ENCODE measurements around the gene UROS.

UROS gene

DNA sequence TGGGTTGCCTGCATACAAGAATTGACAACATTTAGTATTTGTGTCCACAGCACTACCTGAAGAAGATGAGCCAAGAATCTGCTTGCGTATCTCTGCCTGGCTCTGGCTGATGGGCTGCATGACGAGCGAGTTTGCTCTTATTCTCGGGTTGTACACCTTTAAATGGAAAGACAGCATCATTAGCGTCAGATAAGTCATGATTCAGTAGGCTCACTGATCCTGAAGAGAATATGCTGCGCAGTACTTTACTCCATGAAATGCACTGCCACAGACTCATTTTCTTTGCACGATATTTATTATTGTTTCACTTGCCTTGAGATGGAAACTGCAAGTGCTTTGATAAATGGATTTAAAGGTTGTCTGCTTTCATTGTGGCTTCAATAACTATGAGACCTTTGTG is 29.4 kb upstream of the UROS start:
- TF ChIP-seq USF1 (IDR thresholded peaks at IDR 0.05) (no peak), RAD21 (IDR thresholded peaks at IDR 0.05; ENCODE audit: low read depth) (no peak), ZBTB7A (IDR thresholded peaks at IDR 0.05; ENCODE audit: low read depth) (no peak), YY1 (IDR thresholded peaks at IDR 0.05; ENCODE audit: low read depth) (no peak), TAF1 (IDR thresholded peaks at IDR 0.05; ENCODE audit: low read depth) (no peak), EP300 (IDR thresholded peaks at IDR 0.05; ENCODE audit: borderline replicate concordance) (no peak), EGR1 (IDR thresholded peaks at IDR 0.05) (no peak), TEAD4 (IDR thresholded peaks at IDR 0.05) (no peak), CREB1 (IDR thresholded peaks at IDR 0.05; ENCODE audit: low read depth) (no peak), REST (IDR thresholded peaks at IDR 0.05; ENCODE audit: low read depth) (no peak), NFIC (IDR thresholded peaks at IDR 0.05) (no peak), TCF12 (IDR thresholded peaks at IDR 0.05; ENCODE audit: low read depth) (no peak), FOXM1 (IDR thresholded peaks at IDR 0.05; ENCODE audit: borderline replicate concordance, low read depth) (no peak), CEBPB (IDR thresholded peaks at IDR 0.05) (no peak)
- TF ChIP-seq, protein P1, sequence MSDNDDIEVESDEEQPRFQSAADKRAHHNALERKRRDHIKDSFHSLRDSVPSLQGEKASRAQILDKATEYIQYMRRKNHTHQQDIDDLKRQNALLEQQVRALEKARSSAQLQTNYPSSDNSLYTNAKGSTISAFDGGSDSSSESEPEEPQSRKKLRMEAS (IDR thresholded peaks at IDR 0.05), result no peak

- TF ChIP-seq TCF12 (IDR thresholded peaks at IDR 0.05; ENCODE audit: low read depth) (no peak), CREB1 (IDR thresholded peaks at IDR 0.05; ENCODE audit: low read depth) (no peak), ZBTB7A (IDR thresholded peaks at IDR 0.05; ENCODE audit: low read depth) (no peak), RAD21 (IDR thresholded peaks at IDR 0.05; ENCODE audit: low read depth) (no peak), CEBPB (IDR thresholded peaks at IDR 0.05) (no peak), TAF1 (IDR thresholded peaks at IDR 0.05; ENCODE audit: low read depth) (no peak), NFIC (IDR thresholded peaks at IDR 0.05) (no peak)
These were observed 28.0 kb upstream of the UROS start for GRCh38 chr10:125850766-125851731.

- no peak for TF ChIP-seq CEBPB (IDR thresholded peaks at IDR 0.05)
- no peak for TF ChIP-seq FOXM1 (IDR thresholded peaks at IDR 0.05; ENCODE audit: borderline replicate concordance, low read depth)
- TF ChIP-seq EP300 (IDR thresholded peaks at IDR 0.05; ENCODE audit: borderline replicate concordance), result no peak
- no peak for TF ChIP-seq TAF1 (IDR thresholded peaks at IDR 0.05; ENCODE audit: low read depth)
- no peak for TF ChIP-seq REST (IDR thresholded peaks at IDR 0.05; ENCODE audit: low read depth)
- no peak for TF ChIP-seq ZBTB7A (IDR thresholded peaks at IDR 0.05; ENCODE audit: low read depth)
- no peak for TF ChIP-seq RAD21 (IDR thresholded peaks at IDR 0.05; ENCODE audit: low read depth)
- no peak for TF ChIP-seq USF1 (IDR thresholded peaks at IDR 0.05)
- TF ChIP-seq YY1 (IDR thresholded peaks at IDR 0.05; ENCODE audit: low read depth), result no peak
- TF ChIP-seq TEAD4 (IDR thresholded peaks at IDR 0.05), result no peak
- no peak for TF ChIP-seq CREB1 (IDR thresholded peaks at IDR 0.05; ENCODE audit: low read depth)
- TF ChIP-seq, protein P1 (IDR thresholded peaks at IDR 0.05), result no peak
- no peak for TF ChIP-seq NFIC (IDR thresholded peaks at IDR 0.05)
These were observed 26.4 kb upstream of the UROS start for GRCh38 chr10:125849448-125849847.

DNA sequence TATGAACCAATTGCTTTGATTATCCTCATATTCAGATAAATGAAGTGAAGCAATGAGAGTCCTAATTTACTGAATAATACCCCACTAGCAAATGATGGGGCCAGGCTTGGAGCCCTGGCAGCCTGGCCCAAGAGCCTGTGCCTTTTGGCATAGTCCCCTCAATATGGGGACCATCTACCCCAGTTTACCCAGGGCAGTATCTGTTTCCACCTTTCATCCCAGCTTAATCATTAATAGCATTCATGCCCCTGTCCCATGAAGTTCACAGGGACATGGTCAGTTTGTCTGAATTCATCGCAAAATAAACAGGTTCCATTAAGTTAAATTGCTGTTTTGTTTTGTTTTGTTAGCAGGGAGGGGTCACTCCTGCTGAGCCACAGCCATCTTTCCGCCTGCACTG is 25.8 kb upstream of the UROS start:
- TF ChIP-seq NFIC (IDR thresholded peaks at IDR 0.05) (no peak), USF1 (IDR thresholded peaks at IDR 0.05) (no peak), TCF12 (IDR thresholded peaks at IDR 0.05; ENCODE audit: low read depth) (no peak), TAF1 (IDR thresholded peaks at IDR 0.05; ENCODE audit: low read depth) (no peak), EGR1 (IDR thresholded peaks at IDR 0.05) (no peak), TEAD4 (IDR thresholded peaks at IDR 0.05) (no peak), EP300 (IDR thresholded peaks at IDR 0.05; ENCODE audit: borderline replicate concordance) (no peak), CEBPB (IDR thresholded peaks at IDR 0.05) (no peak), YY1 (IDR thresholded peaks at IDR 0.05; ENCODE audit: low read depth) (no peak), CREB1 (IDR thresholded peaks at IDR 0.05; ENCODE audit: low read depth) (no peak), ZBTB7A (IDR thresholded peaks at IDR 0.05; ENCODE audit: low read depth) (no peak), FOXM1 (IDR thresholded peaks at IDR 0.05; ENCODE audit: borderline replicate concordance, low read depth) (no peak), REST (IDR thresholded peaks at IDR 0.05; ENCODE audit: low read depth) (no peak), RAD21 (IDR thresholded peaks at IDR 0.05; ENCODE audit: low read depth) (no peak)
- TF ChIP-seq, protein P1 (IDR thresholded peaks at IDR 0.05), result no peak

Data from Ishikawa (cell line).